IMR-90 (cell line): Measurements from ENCODE around the gene PNKD. TPM values are rescaled to one million over a fixed set of nuclear protein-coding genes. Genes with fewer than 3 reads are reported as not detected.

ENCODE experiments used
- ATAC-seq: fragments of 200-7000 bp; cut with Tn5 transposase; 2 replicates; pipeline ENCODE4 v1.9.1; 2020; ENCODE audit warnings: low read depth, mild to moderate bottlenecking, moderate library complexity
- BruUV-seq: library from RNA; stranded (reverse); fragments of 400-500 nt; replicated peaks from 2 replicates; lab custom pipeline; 2021; lab: Mats Ljungman, UMichigan
- CTCF ChIA-PET: fragments of 300-600 bp; formaldehyde crosslinking; extraction: SDS; loops from one replicate; lab custom pipeline; 2021; ENCODE audit warnings: antibody characterized with exemption; lab: Yijun Ruan, JAX
- POLR2A ChIA-PET: fragments of 300-600 bp; sonication (Branson Sonifier 250); formaldehyde crosslinking; loops from one replicate; lab custom pipeline; 2022; ENCODE audit warnings: antibody characterized with exemption; ENCODE audit not compliant: unreplicated experiment; lab: Charles Lee
- DNase-seq: peaks from one replicate; pipeline ENCODE4 v3.0.0; 2013
- H2AFZ ChIP-seq: replicated peaks from 2 replicates; pipeline ENCODE3; 2013; ENCODE audit warnings: low read length, mild to moderate bottlenecking; ENCODE audit not compliant: poor library complexity
- H2AK5ac ChIP-seq: 2 replicates; pipeline ENCODE4 v1.6.1; 2013; ENCODE audit warnings: low read depth, low read length, inconsistent platforms
- H2AK9ac ChIP-seq: replicated peaks from 2 replicates; pipeline ENCODE3; 2013; ENCODE audit warnings: mild to moderate bottlenecking, low read depth, low read length, moderate library complexity; ENCODE audit not compliant: poor library complexity
- H2BK120ac ChIP-seq: 2 replicates; pipeline ENCODE4 v1.6.1; 2013; ENCODE audit warnings: low read depth, low read length, inconsistent platforms
- H2BK15ac ChIP-seq: 3 replicates; pipeline ENCODE4 v1.6.1; 2013; ENCODE audit warnings: low read depth, low read length, inconsistent platforms
- H2BK20ac ChIP-seq: 2 replicates; pipeline ENCODE4 v1.6.1; 2013; ENCODE audit warnings: low read depth, mild to moderate bottlenecking, inconsistent platforms, low read length, moderate library complexity
- H2BK5ac ChIP-seq: 2 replicates; pipeline ENCODE4 v1.6.1; 2013; ENCODE audit warnings: mild to moderate bottlenecking, low read depth, low read length, inconsistent platforms; ENCODE audit not compliant: poor library complexity, severe bottlenecking
- H3K14ac ChIP-seq: replicated peaks from 2 replicates; pipeline ENCODE4 v1.6.1; 2013; ENCODE audit warnings: low read depth, low read length, inconsistent platforms
- H3K18ac ChIP-seq: 2 replicates; pipeline ENCODE4 v1.6.1; 2013; ENCODE audit warnings: low read depth, low read length, control low read depth
- H3K23ac ChIP-seq: 2 replicates; pipeline ENCODE4 v1.6.1; 2013; ENCODE audit warnings: low read depth, low read length, inconsistent platforms
- H3K27ac ChIP-seq: 2 replicates; pipeline ENCODE4 v1.5.1; 2013; ENCODE audit warnings: mild to moderate bottlenecking, control low read depth, low read length; ENCODE audit not compliant: insufficient read depth
- H3K27me3 ChIP-seq: 2 replicates; pipeline ENCODE4 v1.6.1; 2013; ENCODE audit warnings: low read length; ENCODE audit not compliant: control insufficient read depth, insufficient read depth
- H3K36me3 ChIP-seq: 2 replicates; pipeline ENCODE4 v1.6.1; 2013; ENCODE audit warnings: low read length, mixed read lengths; ENCODE audit not compliant: control insufficient read depth, insufficient read depth
- H3K4ac ChIP-seq: 2 replicates; pipeline ENCODE4 v1.6.1; 2013; ENCODE audit warnings: low read depth, low read length, inconsistent platforms
- H3K4me1 ChIP-seq: 2 replicates; pipeline ENCODE4 v1.6.1; 2013; ENCODE audit warnings: low read length, mixed read lengths; ENCODE audit not compliant: control insufficient read depth, insufficient read depth
- H3K4me2 ChIP-seq: 2 replicates; pipeline ENCODE4 v1.6.1; 2013; ENCODE audit warnings: low read depth, mild to moderate bottlenecking, control low read depth, low read length, moderate library complexity
- H3K4me3 ChIP-seq: 2 replicates; pipeline ENCODE4 v1.5.1; 2013; ENCODE audit warnings: low read depth, mild to moderate bottlenecking, control low read depth, low read length, moderate library complexity; ENCODE audit not compliant: insufficient read depth
- H3K56ac ChIP-seq: 2 replicates; pipeline ENCODE4 v1.6.1; 2013; ENCODE audit warnings: low read length, inconsistent platforms; ENCODE audit not compliant: insufficient read depth; ENCODE audit errors: extremely low read depth
- H3K79me1 ChIP-seq, 2 experiments: 2 replicates each; pipeline ENCODE4 v1.6.1; 2013; ENCODE audit warnings: low read length in 2 of 2, inconsistent platforms in 1 of 2, low read depth in 1 of 2
- H3K9ac ChIP-seq: 2 replicates; pipeline ENCODE4 v1.6.1; 2013; ENCODE audit warnings: low read depth, low read length, control low read depth
- H3K9me1 ChIP-seq: 2 replicates; pipeline ENCODE4 v1.6.1; 2013; ENCODE audit warnings: low read length, inconsistent platforms; ENCODE audit not compliant: insufficient read depth
- H3K9me3 ChIP-seq: 2 replicates; pipeline ENCODE4 v1.6.1; 2013; ENCODE audit warnings: low read length; ENCODE audit not compliant: control insufficient read depth, insufficient read depth
- H4K20me1 ChIP-seq: 2 replicates; pipeline ENCODE4 v1.6.1; 2013; ENCODE audit warnings: low read length, inconsistent platforms; ENCODE audit not compliant: insufficient read depth
- H4K5ac ChIP-seq: 2 replicates; pipeline ENCODE4 v1.6.1; 2013; ENCODE audit warnings: mild to moderate bottlenecking, low read depth, low read length, control low read depth
- H4K8ac ChIP-seq, 2 experiments: 2 replicates each; pipeline ENCODE4 v1.6.1; 2013; ENCODE audit warnings: low read depth in 2 of 2, low read length in 2 of 2, control low read depth in 1 of 2, inconsistent platforms in 1 of 2
- H4K91ac ChIP-seq: 2 replicates; pipeline ENCODE4 v1.6.1; 2013; ENCODE audit warnings: low read depth, low read length, inconsistent platforms; ENCODE audit not compliant: insufficient read depth
- BHLHE40 ChIP-seq: fragments of 150-350 bp; IDR thresholded peaks from 2 replicates; pipeline ENCODE4 v1.6.1; 2016; ENCODE audit warnings: mild to moderate bottlenecking, low read depth, low read length
- CEBPB ChIP-seq: IDR thresholded peaks from 2 replicates; pipeline ENCODE4 v1.6.1; 2012; ENCODE audit warnings: low read depth, low read length, improper control_type of control experiment
- CHD1 ChIP-seq: IDR thresholded peaks from 2 replicates; pipeline ENCODE4 v1.6.1; 2012; ENCODE audit warnings: low read depth, low read length, improper control_type of control experiment
- FOS ChIP-seq: fragments of 150-350 bp; IDR thresholded peaks from 2 replicates; pipeline ENCODE4 v1.6.1; 2016; ENCODE audit warnings: low read depth, low read length
- MAFK ChIP-seq: IDR thresholded peaks from 2 replicates; pipeline ENCODE4 v1.6.1; 2012; ENCODE audit warnings: low read depth, low read length, improper control_type of control experiment
- MAZ ChIP-seq: IDR thresholded peaks from 2 replicates; pipeline ENCODE4 v1.6.1; 2012; ENCODE audit warnings: low read depth, mild to moderate bottlenecking, low read length, improper control_type of control experiment, moderate library complexity, borderline replicate concordance
- MXI1 ChIP-seq: IDR thresholded peaks from 2 replicates; pipeline ENCODE4 v1.6.1; 2012; ENCODE audit warnings: low read depth, mild to moderate bottlenecking, low read length, moderate library complexity, borderline replicate concordance
- NFE2L2 ChIP-seq: fragments of 150-350 bp; IDR thresholded peaks from 2 replicates; pipeline ENCODE4 v1.6.1; 2016; ENCODE audit warnings: low read depth, mild to moderate bottlenecking, low read length
- POLR2A ChIP-seq: IDR thresholded peaks from 2 replicates; pipeline ENCODE4 v1.6.1; 2012; ENCODE audit warnings: mild to moderate bottlenecking, low read depth, low read length
- RAD21 ChIP-seq: IDR thresholded peaks from 2 replicates; pipeline ENCODE4 v1.6.1; 2012; ENCODE audit warnings: low read length, improper control_type of control experiment
- RFX5 ChIP-seq: IDR thresholded peaks from 2 replicates; pipeline ENCODE4 v1.8.0; 2012; ENCODE audit warnings: low read depth, mild to moderate bottlenecking, low read length, moderate library complexity
- WGBS, 2 experiments: methylation state at CpG; one replicate each; pipeline versions ENCODE4 v1.1.5 to v1.1.7; 2013; ENCODE audit warnings: missing lambda C conversion rate in 2 of 2; ENCODE audit not compliant: insufficient read length in 1 of 2; ENCODE audit errors: extremely low coverage in 2 of 2; 5-methylcytosine and 5-hydroxymethylcytosine counted together
- dilution Hi-C: fragments of 300-500 bp; cut with HindIII; formaldehyde crosslinking; loops from one replicate; pipeline ENCODE4 v1.14.3; 2018; ENCODE audit warnings: low sequenced_read_pairs; ENCODE audit not compliant: unreplicated experiment
- in situ Hi-C: fragments of 300-500 bp; cut with MboI; formaldehyde crosslinking; loops from 3 replicates; pipeline ENCODE4 v1.14.3; 2019; ENCODE audit warnings: low sequenced_read_pairs, inconsistent platforms, mixed read lengths
- intact Hi-C: fragments of 100-400 bp; cut with micrococcal nuclease; formaldehyde crosslinking; loops from 2 replicates; pipeline ENCODE4 v1.10.0; 2022
- polyA plus RNA-seq, 3 experiments: library from polyadenylated mRNA; depleted of rRNA; stranded (reverse); fragments of >200 nt; gene quantifications; 2 replicates each; pipeline ENCODE4 v1.2.3, GENCODE V29; 2012; ENCODE audit warnings: low replicate concordance in 1 of 3
- total RNA-seq: library from RNA; depleted of rRNA; stranded (reverse); fragments of >200 nt; gene quantifications from 2 replicates; pipeline ENCODE4 v1.2.3, GENCODE V29; 2012
- TF ChIP-seq, protein P1 (sequence below): conservative IDR thresholded peaks from 2 replicates; pipeline ENCODE4 v1.5.1; 2012; ENCODE audit warnings: mild to moderate bottlenecking, low read depth, low read length, improper control_type of control experiment
- TF ChIP-seq, protein P2 (sequence below): fragments of 150-350 bp; IDR thresholded peaks from 2 replicates; pipeline ENCODE4 v1.6.1; 2017; ENCODE audit warnings: mild to moderate bottlenecking, antibody characterized with exemption, low read length, low read depth
- TF ChIP-seq, protein P3 (sequence below): fragments of 150-350 bp; IDR thresholded peaks from 2 replicates; pipeline ENCODE4 v1.6.1; 2016; ENCODE audit warnings: low read depth, mild to moderate bottlenecking, low read length, moderate library complexity, borderline replicate concordance

Gene PNKD
- total and polyA plus RNA-seq, 2 of the 4 experiments (the other 2 are of a cell fraction): 19.2 to 68.5 TPM

DNA sequence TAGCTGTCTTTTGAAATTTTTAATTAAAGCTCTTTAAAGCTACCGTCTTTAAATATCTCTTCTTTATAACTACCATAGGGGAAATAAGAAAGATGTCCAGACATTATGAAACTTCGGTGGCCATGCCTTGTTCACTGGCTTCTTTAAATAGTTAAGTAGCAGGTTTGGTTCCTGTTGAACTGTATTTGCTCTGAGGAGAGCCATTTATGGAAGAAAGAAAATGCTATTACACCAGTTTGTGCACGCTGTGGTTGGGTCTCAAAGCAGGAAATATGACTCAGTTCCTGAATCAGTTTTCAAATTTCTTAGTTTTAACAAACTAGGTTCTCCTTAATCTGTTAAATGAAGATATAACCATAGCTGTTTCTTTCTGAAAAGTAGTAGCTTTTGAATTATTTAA is 41.1 kb upstream of the PNKD start:
- Histone ChIP-seq H3K9me1 (peaks cover 10% of the 10 kb centered on the region; the same call in 1 of the 2 replicates), H2BK5ac (peak overlapping the region; percentile 91), H3K79me1 (peaks cover 35 to 53% of the 10 kb centered on the region in 2 experiments), H3K9ac (no peak overlapping the region), H3K27me3 (no peaks in the 10 kb centered on the region), H3K27ac (no peak overlapping the region; the same call in 1 of the 2 replicates), H2BK15ac (no peak overlapping the region), H3K9me3 (no peaks in the 10 kb centered on the region), H3K4me3 (no peak overlapping the region), H3K36me3 (peaks cover 63% of the 10 kb centered on the region), H2AFZ (no peak overlapping the region), H4K5ac (no peak overlapping the region), H4K91ac (no peak overlapping the region; the same call in 1 of the 2 replicates), H4K20me1 (peaks cover 26% of the 10 kb centered on the region; the same call in 1 of the 2 replicates), H2AK9ac (no peak overlapping the region), H2BK120ac (peak overlapping the region; percentile 97; the same call in 1 of the 2 replicates), H3K4ac (peak overlapping the region; percentile 97; the same call in 1 of the 2 replicates), H2AK5ac (no peak overlapping the region), H2BK20ac (0 out of 2 replicates have a peak overlapping the region, but pooled peaks have one; percentile 22), H3K23ac (peak overlapping the region; percentile 94; the same call in 1 of the 2 replicates), H4K8ac (peak overlapping the region; percentile 92 to 96; a peak in 2 of 4 replicates), H3K18ac (peak overlapping the region; percentile 91; the same call in 1 of the 2 replicates), H3K4me1 (peaks cover 11% of the 10 kb centered on the region; the same call in 1 of the 2 replicates), H3K56ac (peak overlapping the region; percentile 93; the same call in 1 of the 2 replicates), H3K4me2 (no peak overlapping the region), H3K14ac (peak overlapping the region; percentile 98; the same call in 1 of the 2 replicates)
- DNase-seq: peak; percentile 87
- peak; percentile 90 for ATAC-seq
- ChIA-PET CTCF (no interaction called here), POLR2A (interaction anchor here (1.5 to 1.6 kb wide), 2 partner anchors 13 to 41 kb away, joined by 4 to 6 read pairs; partner anchors contain the start of genes AAMP and PNKD)
- no TSS peak for BruUV-seq
- intact Hi-C loops: loop anchor here (5.0 kb wide), 1 partner anchor 42 kb away; no protein-coding TSS in a partner anchor
- no peak for TF ChIP-seq BHLHE40
- TF ChIP-seq POLR2A: no peak
- TF ChIP-seq, protein P1, sequence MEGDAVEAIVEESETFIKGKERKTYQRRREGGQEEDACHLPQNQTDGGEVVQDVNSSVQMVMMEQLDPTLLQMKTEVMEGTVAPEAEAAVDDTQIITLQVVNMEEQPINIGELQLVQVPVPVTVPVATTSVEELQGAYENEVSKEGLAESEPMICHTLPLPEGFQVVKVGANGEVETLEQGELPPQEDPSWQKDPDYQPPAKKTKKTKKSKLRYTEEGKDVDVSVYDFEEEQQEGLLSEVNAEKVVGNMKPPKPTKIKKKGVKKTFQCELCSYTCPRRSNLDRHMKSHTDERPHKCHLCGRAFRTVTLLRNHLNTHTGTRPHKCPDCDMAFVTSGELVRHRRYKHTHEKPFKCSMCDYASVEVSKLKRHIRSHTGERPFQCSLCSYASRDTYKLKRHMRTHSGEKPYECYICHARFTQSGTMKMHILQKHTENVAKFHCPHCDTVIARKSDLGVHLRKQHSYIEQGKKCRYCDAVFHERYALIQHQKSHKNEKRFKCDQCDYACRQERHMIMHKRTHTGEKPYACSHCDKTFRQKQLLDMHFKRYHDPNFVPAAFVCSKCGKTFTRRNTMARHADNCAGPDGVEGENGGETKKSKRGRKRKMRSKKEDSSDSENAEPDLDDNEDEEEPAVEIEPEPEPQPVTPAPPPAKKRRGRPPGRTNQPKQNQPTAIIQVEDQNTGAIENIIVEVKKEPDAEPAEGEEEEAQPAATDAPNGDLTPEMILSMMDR: no peak
- no peak for TF ChIP-seq MAFK
- TF ChIP-seq RFX5: no peak
- TF ChIP-seq NFE2L2: no peak
- TF ChIP-seq, protein P2, sequence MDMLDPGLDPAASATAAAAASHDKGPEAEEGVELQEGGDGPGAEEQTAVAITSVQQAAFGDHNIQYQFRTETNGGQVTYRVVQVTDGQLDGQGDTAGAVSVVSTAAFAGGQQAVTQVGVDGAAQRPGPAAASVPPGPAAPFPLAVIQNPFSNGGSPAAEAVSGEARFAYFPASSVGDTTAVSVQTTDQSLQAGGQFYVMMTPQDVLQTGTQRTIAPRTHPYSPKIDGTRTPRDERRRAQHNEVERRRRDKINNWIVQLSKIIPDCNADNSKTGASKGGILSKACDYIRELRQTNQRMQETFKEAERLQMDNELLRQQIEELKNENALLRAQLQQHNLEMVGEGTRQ: no peak
- TF ChIP-seq, protein P3, sequence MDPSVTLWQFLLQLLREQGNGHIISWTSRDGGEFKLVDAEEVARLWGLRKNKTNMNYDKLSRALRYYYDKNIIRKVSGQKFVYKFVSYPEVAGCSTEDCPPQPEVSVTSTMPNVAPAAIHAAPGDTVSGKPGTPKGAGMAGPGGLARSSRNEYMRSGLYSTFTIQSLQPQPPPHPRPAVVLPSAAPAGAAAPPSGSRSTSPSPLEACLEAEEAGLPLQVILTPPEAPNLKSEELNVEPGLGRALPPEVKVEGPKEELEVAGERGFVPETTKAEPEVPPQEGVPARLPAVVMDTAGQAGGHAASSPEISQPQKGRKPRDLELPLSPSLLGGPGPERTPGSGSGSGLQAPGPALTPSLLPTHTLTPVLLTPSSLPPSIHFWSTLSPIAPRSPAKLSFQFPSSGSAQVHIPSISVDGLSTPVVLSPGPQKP: no peak
- TF ChIP-seq MXI1: no peak
- TF ChIP-seq CHD1: no peak
- TF ChIP-seq MAZ: no peak
- no peak for TF ChIP-seq RAD21
- no peak; the same call in 1 of the 2 replicates for TF ChIP-seq CEBPB
- TF ChIP-seq FOS: no peak
- no CpG with 5 or more reads among the region's 3 CpGs for WGBS, 2 experiments
- in situ Hi-C loops: no loop called here
- dilution Hi-C loops: no loop called here
